ENCODE data around the gene DOK6.
A peak's percentile ranks its signal among the peaks of the same experiment; 100 is the strongest.

The DOK6 gene

DNA sequence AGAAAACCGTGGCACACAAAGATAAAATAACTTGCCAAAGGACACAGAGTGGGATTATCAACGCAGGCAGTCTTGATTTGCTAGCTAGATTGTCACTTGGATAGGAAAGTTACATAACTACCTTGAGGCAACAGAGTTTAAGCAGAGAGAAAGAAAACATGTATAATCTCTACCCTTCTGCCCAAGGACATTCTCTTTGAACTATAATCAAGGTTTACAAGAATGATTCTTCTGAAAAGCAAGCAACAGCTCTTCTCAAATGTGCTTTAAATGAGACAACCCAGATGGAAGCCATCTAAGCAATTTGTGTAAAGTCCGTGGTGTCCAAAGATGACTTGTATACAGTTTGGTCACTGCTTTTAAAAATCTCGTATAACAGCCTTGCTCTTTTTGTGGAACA is 369.6 kb downstream of the DOK6 start:
- H3K27ac ChIP-seq (ENCODE audit: low read length, poor library complexity, severe bottlenecking) = no peak overlapping the region
- no peak overlapping the region for H2BK5ac ChIP-seq (ENCODE audit: low read depth, low read length, poor library complexity, severe bottlenecking)
- no peak overlapping the region for H3K4ac ChIP-seq (ENCODE audit: low read depth in 1 of 2, low read length in 2 of 2)
- no peak overlapping the region for H3K14ac ChIP-seq (ENCODE audit: low read length in 2 of 2)
- no peak overlapping the region for H2AK5ac ChIP-seq (ENCODE audit: low read length, severe bottlenecking)
- no peaks in the 10 kb centered on the region for H3K9me3 ChIP-seq (ENCODE audit: control insufficient read depth, low read length)
- H4K8ac ChIP-seq (ENCODE audit: low read length) = no peak overlapping the region
- no peaks in the 10 kb centered on the region for H3K79me1 ChIP-seq (replicated peaks; ENCODE audit: low read length, poor library complexity, severe bottlenecking)
- H2BK120ac ChIP-seq (ENCODE audit: low read depth, low read length) = no peak overlapping the region
- WGBS = 80% methylated on average over 4 of the region's 4 CpGs
- DNase-seq = no peak
- H2BK12ac ChIP-seq (ENCODE audit: low read length in 2 of 2) = no peak overlapping the region
- H3K18ac ChIP-seq (ENCODE audit: low read depth in 1 of 2, low read length in 2 of 2) = no peak overlapping the region
- H2BK15ac ChIP-seq (ENCODE audit: low read depth, poor library complexity, severe bottlenecking) = no peak overlapping the region
- no peaks in the 10 kb centered on the region for H3K4me1 ChIP-seq (ENCODE audit: control insufficient read depth, insufficient read depth, low read depth, low read length)
- H4K91ac ChIP-seq (ENCODE audit: low read length) = no peak overlapping the region
- no peak overlapping the region for H3K9ac ChIP-seq (ENCODE audit: low read length)
- H3K23ac ChIP-seq (ENCODE audit: low read length in 2 of 2) = no peak overlapping the region
- H3K4me3 ChIP-seq (ENCODE audit: insufficient read depth in 1 of 2, low read depth in 1 of 2, low read length in 2 of 2) = no peak overlapping the region
- no peak overlapping the region for H2AFZ ChIP-seq (ENCODE audit: low read depth, low read length)
- no peaks in the 10 kb centered on the region for H3K36me3 ChIP-seq (ENCODE audit: control insufficient read depth in 1 of 2, insufficient read depth in 2 of 2, low read depth in 1 of 2, low read length in 2 of 2)
- no peaks in the 10 kb centered on the region for H3K27me3 ChIP-seq (ENCODE audit: control insufficient read depth in 1 of 2, insufficient read depth in 1 of 2, low read length in 2 of 2)
- H3K4me2 ChIP-seq (ENCODE audit: low read length, poor library complexity, severe bottlenecking) = no peak overlapping the region

- Histone ChIP-seq H3K36me3 (ENCODE audit: control insufficient read depth in 1 of 2, insufficient read depth in 2 of 2, low read depth in 1 of 2, low read length in 2 of 2) (no peaks in the 10 kb centered on the region), H2BK12ac (ENCODE audit: low read length in 2 of 2) (no peak overlapping the region), H3K4me1 (ENCODE audit: control insufficient read depth, insufficient read depth, low read depth, low read length) (no peaks in the 10 kb centered on the region), H3K4ac (ENCODE audit: low read depth in 1 of 2, low read length in 2 of 2) (no peak overlapping the region), H3K4me3 (ENCODE audit: insufficient read depth in 1 of 2, low read depth in 1 of 2, low read length in 2 of 2) (no peak overlapping the region), H3K27me3 (ENCODE audit: control insufficient read depth in 1 of 2, insufficient read depth in 1 of 2, low read length in 2 of 2) (no peaks in the 10 kb centered on the region), H2BK15ac (ENCODE audit: low read depth, poor library complexity, severe bottlenecking) (no peak overlapping the region), H2AFZ (ENCODE audit: low read depth, low read length) (no peak overlapping the region), H3K9ac (ENCODE audit: low read length) (peak overlapping the region; percentile 34), H3K14ac (ENCODE audit: low read length in 2 of 2) (no peak overlapping the region), H4K8ac (ENCODE audit: low read length) (no peak overlapping the region), H3K4me2 (ENCODE audit: low read length, poor library complexity, severe bottlenecking) (no peak overlapping the region), H3K79me1 (replicated peaks; ENCODE audit: low read length, poor library complexity, severe bottlenecking) (no peaks in the 10 kb centered on the region), H2BK5ac (ENCODE audit: low read depth, low read length, poor library complexity, severe bottlenecking) (no peak overlapping the region), H3K27ac (ENCODE audit: low read length, poor library complexity, severe bottlenecking) (no peak overlapping the region), H4K91ac (ENCODE audit: low read length) (no peak overlapping the region), H2AK5ac (ENCODE audit: low read length, severe bottlenecking) (no peak overlapping the region), H3K23ac (ENCODE audit: low read length in 2 of 2) (no peak overlapping the region), H3K9me3 (ENCODE audit: control insufficient read depth, low read length) (no peaks in the 10 kb centered on the region), H2BK120ac (ENCODE audit: low read depth, low read length) (no peak overlapping the region), H3K18ac (ENCODE audit: low read depth in 1 of 2, low read length in 2 of 2) (no peak overlapping the region)
- DNase-seq = no peak
- 84% methylated on average over 3 of the region's 3 CpGs for WGBS
Observed at GRCh38 chr18:69774831-69775230, 374.1 kb downstream of the DOK6 start.

DNA sequence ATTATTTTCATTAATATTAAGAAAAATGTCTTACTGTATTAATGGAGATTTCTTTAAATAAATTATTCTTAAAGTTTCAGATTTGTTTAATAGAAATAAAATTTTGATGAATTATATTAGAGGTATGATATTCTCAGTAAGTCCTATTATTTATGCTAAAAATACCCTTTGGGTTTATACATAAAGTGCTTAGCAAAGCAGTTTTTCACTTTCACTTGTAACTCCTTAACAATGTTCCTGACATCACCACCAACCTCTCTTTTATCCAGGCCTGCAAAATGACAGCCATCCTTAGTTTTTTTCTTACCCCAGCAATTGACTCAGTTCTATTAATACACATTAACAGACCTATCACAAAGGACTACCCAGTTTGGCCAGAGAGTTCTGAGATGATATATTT is 376.6 kb downstream of the DOK6 start:
- Histone ChIP-seq H2BK120ac (ENCODE audit: low read depth, low read length) (no peak overlapping the region), H4K8ac (ENCODE audit: low read length) (no peak overlapping the region), H3K4me2 (ENCODE audit: low read length, poor library complexity, severe bottlenecking) (no peak overlapping the region), H3K9me3 (ENCODE audit: control insufficient read depth, low read length) (no peaks in the 10 kb centered on the region), H3K9ac (ENCODE audit: low read length) (no peak overlapping the region), H4K91ac (ENCODE audit: low read length) (no peak overlapping the region), H3K27ac (ENCODE audit: low read length, poor library complexity, severe bottlenecking) (no peak overlapping the region), H3K14ac (ENCODE audit: low read length in 2 of 2) (no peak overlapping the region), H3K23ac (ENCODE audit: low read length in 2 of 2) (no peak overlapping the region), H2AFZ (ENCODE audit: low read depth, low read length) (no peak overlapping the region), H3K4me3 (ENCODE audit: insufficient read depth in 1 of 2, low read depth in 1 of 2, low read length in 2 of 2) (no peak overlapping the region), H3K36me3 (ENCODE audit: control insufficient read depth in 1 of 2, insufficient read depth in 2 of 2, low read depth in 1 of 2, low read length in 2 of 2) (no peaks in the 10 kb centered on the region), H2BK15ac (ENCODE audit: low read depth, poor library complexity, severe bottlenecking) (no peak overlapping the region), H3K79me1 (replicated peaks; ENCODE audit: low read length, poor library complexity, severe bottlenecking) (no peaks in the 10 kb centered on the region), H3K4me1 (ENCODE audit: control insufficient read depth, insufficient read depth, low read depth, low read length) (no peaks in the 10 kb centered on the region), H2BK12ac (ENCODE audit: low read length in 2 of 2) (no peak overlapping the region), H2AK5ac (ENCODE audit: low read length, severe bottlenecking) (no peak overlapping the region), H3K27me3 (ENCODE audit: control insufficient read depth in 1 of 2, insufficient read depth in 1 of 2, low read length in 2 of 2) (no peaks in the 10 kb centered on the region), H3K4ac (ENCODE audit: low read depth in 1 of 2, low read length in 2 of 2) (no peak overlapping the region), H3K18ac (ENCODE audit: low read depth in 1 of 2, low read length in 2 of 2) (no peak overlapping the region), H2BK5ac (ENCODE audit: low read depth, low read length, poor library complexity, severe bottlenecking) (no peak overlapping the region)
- no peak for DNase-seq

DNA sequence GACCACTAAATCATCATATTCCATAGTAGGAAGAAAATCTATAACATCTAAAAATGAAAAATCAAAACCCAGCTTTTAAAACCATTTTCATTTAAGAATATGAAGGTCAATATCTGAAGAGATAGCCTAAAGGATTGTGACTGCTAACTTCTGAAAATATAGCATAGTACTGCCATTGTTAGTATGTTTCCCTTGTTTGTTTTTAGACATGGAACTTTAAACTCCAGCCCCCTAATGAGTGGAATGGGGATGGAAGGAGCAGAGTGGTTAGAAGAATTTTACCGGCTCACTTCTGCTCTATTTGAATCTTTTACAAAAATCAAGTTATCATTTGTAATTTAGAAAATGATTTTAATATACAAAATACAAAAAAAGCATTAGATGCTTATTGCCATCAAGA is 378.0 kb downstream of the DOK6 start:
- no peaks in the 10 kb centered on the region for H3K4me1 ChIP-seq (ENCODE audit: control insufficient read depth, insufficient read depth, low read depth, low read length)
- H4K8ac ChIP-seq (ENCODE audit: low read length) = no peak overlapping the region
- H3K18ac ChIP-seq (ENCODE audit: low read depth in 1 of 2, low read length in 2 of 2) = no peak overlapping the region
- H2AK5ac ChIP-seq (ENCODE audit: low read length, severe bottlenecking) = no peak overlapping the region
- DNase-seq = no peak
- H3K4me3 ChIP-seq (ENCODE audit: insufficient read depth in 1 of 2, low read depth in 1 of 2, low read length in 2 of 2) = no peak overlapping the region
- H2BK15ac ChIP-seq (ENCODE audit: low read depth, poor library complexity, severe bottlenecking) = no peak overlapping the region
- whole genome bisulfite sequencing = no CpG with 5 or more reads among the region's 1 CpG
- no peak overlapping the region for H2BK5ac ChIP-seq (ENCODE audit: low read depth, low read length, poor library complexity, severe bottlenecking)
- H3K36me3 ChIP-seq (ENCODE audit: control insufficient read depth in 1 of 2, insufficient read depth in 2 of 2, low read depth in 1 of 2, low read length in 2 of 2) = no peaks in the 10 kb centered on the region
- H2BK120ac ChIP-seq (ENCODE audit: low read depth, low read length) = no peak overlapping the region
- no peak overlapping the region for H3K9ac ChIP-seq (ENCODE audit: low read length)
- H3K23ac ChIP-seq (ENCODE audit: low read length in 2 of 2) = no peak overlapping the region
- H3K27me3 ChIP-seq (ENCODE audit: control insufficient read depth in 1 of 2, insufficient read depth in 1 of 2, low read length in 2 of 2) = no peaks in the 10 kb centered on the region
- H3K14ac ChIP-seq (ENCODE audit: low read length in 2 of 2) = no peak overlapping the region
- H2AFZ ChIP-seq (ENCODE audit: low read depth, low read length) = no peak overlapping the region
- no peak overlapping the region for H3K27ac ChIP-seq (ENCODE audit: low read length, poor library complexity, severe bottlenecking)
- no peak overlapping the region for H3K4ac ChIP-seq (ENCODE audit: low read depth in 1 of 2, low read length in 2 of 2)
- H3K9me3 ChIP-seq (ENCODE audit: control insufficient read depth, low read length) = no peaks in the 10 kb centered on the region
- no peaks in the 10 kb centered on the region for H3K79me1 ChIP-seq (replicated peaks; ENCODE audit: low read length, poor library complexity, severe bottlenecking)
- no peak overlapping the region for H4K91ac ChIP-seq (ENCODE audit: low read length)
- H2BK12ac ChIP-seq (ENCODE audit: low read length in 2 of 2) = no peak overlapping the region
- H3K4me2 ChIP-seq (ENCODE audit: low read length, poor library complexity, severe bottlenecking) = no peak overlapping the region
